Measurements from ENCODE around the gene MED12L. TPM values are rescaled to one million over a fixed set of nuclear protein-coding genes. Genes with fewer than 3 reads are reported as not detected.

Gene MED12L
- total and polyA plus RNA-seq, 2 experiments from 2014 or later, result 0.07 to 2.7 TPM

- H3K4me2 ChIP-seq, result no peak overlapping the region
- no peaks in the 10 kb centered on the region for H3K9me2 ChIP-seq (replicated peaks; ENCODE audit: insufficient read depth)
- DNase-seq (ENCODE audit: low spot score), result no peak
- no peak overlapping the region for H3K27ac ChIP-seq
- H3K36me3 ChIP-seq (replicated peaks; ENCODE audit: insufficient read depth, low read depth), result no peaks in the 10 kb centered on the region
- no peak for TF ChIP-seq CTCF (IDR thresholded peaks at IDR 0.05; ENCODE audit: poor library complexity)
- TF ChIP-seq EZH2phosphoT487 (IDR thresholded peaks at IDR 0.05; ENCODE audit: low read depth, severe bottlenecking, unreplicated experiment), result no peak
- TF ChIP-seq EZH2 (IDR thresholded peaks at IDR 0.05; ENCODE audit: borderline replicate concordance), result no peak
- H3K79me2 ChIP-seq, result no peaks in the 10 kb centered on the region
- no peaks in the 10 kb centered on the region for H3K4me1 ChIP-seq (ENCODE audit: insufficient read depth)
- no peak overlapping the region for H2AFZ ChIP-seq
- H3K9me3 ChIP-seq (ENCODE audit: low read depth), result no peaks in the 10 kb centered on the region
- no peaks in the 10 kb centered on the region for H4K20me1 ChIP-seq (ENCODE audit: insufficient read depth, poor library complexity, severe bottlenecking)
- H3K4me3 ChIP-seq, result no peak overlapping the region
- 85% methylated on average over 3 of the region's 3 CpGs for WGBS (ENCODE audit: low lambda C conversion rate, missing lambda C conversion rate)
- H3K27me3 ChIP-seq, result no peaks in the 10 kb centered on the region
Observed at GRCh38 chr3:151366993-151367392, 281.5 kb downstream of the MED12L start.

- H3K79me2 ChIP-seq, result no peaks in the 10 kb centered on the region
- H3K36me3 ChIP-seq (replicated peaks; ENCODE audit: insufficient read depth, low read depth), result no peaks in the 10 kb centered on the region
- no peaks in the 10 kb centered on the region for H3K4me1 ChIP-seq (ENCODE audit: insufficient read depth)
- no peaks in the 10 kb centered on the region for H3K9me2 ChIP-seq (replicated peaks; ENCODE audit: insufficient read depth)
- no peak overlapping the region for H3K4me2 ChIP-seq
- H3K4me3 ChIP-seq, result no peak overlapping the region
- H3K27me3 ChIP-seq, result no peaks in the 10 kb centered on the region
- no peaks in the 10 kb centered on the region for H4K20me1 ChIP-seq (ENCODE audit: insufficient read depth, poor library complexity, severe bottlenecking)
- no peak overlapping the region for H2AFZ ChIP-seq
- H3K9me3 ChIP-seq (ENCODE audit: low read depth), result no peaks in the 10 kb centered on the region
- 69% methylated on average over 5 of the region's 5 CpGs for WGBS (ENCODE audit: low lambda C conversion rate, missing lambda C conversion rate)
- DNase-seq (ENCODE audit: low spot score), result no peak
- TF ChIP-seq EZH2phosphoT487 (IDR thresholded peaks at IDR 0.05; ENCODE audit: low read depth, severe bottlenecking, unreplicated experiment) (no peak), EZH2 (IDR thresholded peaks at IDR 0.05; ENCODE audit: borderline replicate concordance) (no peak), CTCF (IDR thresholded peaks at IDR 0.05; ENCODE audit: poor library complexity) (no peak)
- no peak overlapping the region for H3K27ac ChIP-seq
Observed at GRCh38 chr3:151367448-151367847, 282.0 kb downstream of the MED12L start.

- DNase-seq (ENCODE audit: low spot score), result no peak
- H3K4me3 ChIP-seq, result no peak overlapping the region
- H2AFZ ChIP-seq, result no peak overlapping the region
- H3K36me3 ChIP-seq (replicated peaks; ENCODE audit: insufficient read depth, low read depth), result no peaks in the 10 kb centered on the region
- no peaks in the 10 kb centered on the region for H3K79me2 ChIP-seq
- H3K4me1 ChIP-seq (ENCODE audit: insufficient read depth), result no peaks in the 10 kb centered on the region
- H3K27me3 ChIP-seq, result no peaks in the 10 kb centered on the region
- H3K9me2 ChIP-seq (replicated peaks; ENCODE audit: insufficient read depth), result no peaks in the 10 kb centered on the region
- H3K9me3 ChIP-seq (ENCODE audit: low read depth), result no peaks in the 10 kb centered on the region
- H3K4me2 ChIP-seq, result no peak overlapping the region
- TF ChIP-seq EZH2phosphoT487 (IDR thresholded peaks at IDR 0.05; ENCODE audit: low read depth, severe bottlenecking, unreplicated experiment) (no peak), EZH2 (IDR thresholded peaks at IDR 0.05; ENCODE audit: borderline replicate concordance) (no peak), CTCF (IDR thresholded peaks at IDR 0.05; ENCODE audit: poor library complexity) (no peak)
- H3K27ac ChIP-seq, result no peak overlapping the region
- H4K20me1 ChIP-seq (ENCODE audit: insufficient read depth, poor library complexity, severe bottlenecking), result no peaks in the 10 kb centered on the region
Observed at GRCh38 chr3:151371526-151371925, 286.1 kb downstream of the MED12L start.
